IMR-90 (cell line): ENCODE data around the gene CYTH1. TPM values are rescaled to one million over a fixed set of nuclear protein-coding genes. Genes with fewer than 3 reads are reported as not detected.
A peak's percentile ranks its signal among the peaks of the same experiment; 100 is the strongest.

Source experiments
- ATAC-seq: fragments of 200-7000 bp; cut with Tn5 transposase; 2 replicates; pipeline ENCODE4 v1.9.1; 2020; ENCODE audit warnings: low read depth, mild to moderate bottlenecking, moderate library complexity
- BruUV-seq: library from RNA; stranded (reverse); fragments of 400-500 nt; replicated peaks from 2 replicates; lab custom pipeline; 2021; lab: Mats Ljungman, UMichigan
- CTCF ChIA-PET: fragments of 300-600 bp; formaldehyde crosslinking; extraction: SDS; loops from one replicate; lab custom pipeline; 2021; ENCODE audit warnings: antibody characterized with exemption; lab: Yijun Ruan, JAX
- POLR2A ChIA-PET: fragments of 300-600 bp; sonication (Branson Sonifier 250); formaldehyde crosslinking; loops from one replicate; lab custom pipeline; 2022; ENCODE audit warnings: antibody characterized with exemption; ENCODE audit not compliant: unreplicated experiment; lab: Charles Lee
- DNase-seq: peaks from one replicate; pipeline ENCODE4 v3.0.0; 2013
- H2AFZ ChIP-seq: replicated peaks from 2 replicates; pipeline ENCODE3; 2013; ENCODE audit warnings: low read length, mild to moderate bottlenecking; ENCODE audit not compliant: poor library complexity
- H2AK5ac ChIP-seq: 2 replicates; pipeline ENCODE4 v1.6.1; 2013; ENCODE audit warnings: low read depth, low read length, inconsistent platforms
- H2AK9ac ChIP-seq: replicated peaks from 2 replicates; pipeline ENCODE3; 2013; ENCODE audit warnings: mild to moderate bottlenecking, low read depth, low read length, moderate library complexity; ENCODE audit not compliant: poor library complexity
- H2BK120ac ChIP-seq: 2 replicates; pipeline ENCODE4 v1.6.1; 2013; ENCODE audit warnings: low read depth, low read length, inconsistent platforms
- H2BK15ac ChIP-seq: 3 replicates; pipeline ENCODE4 v1.6.1; 2013; ENCODE audit warnings: low read depth, low read length, inconsistent platforms
- H2BK20ac ChIP-seq: 2 replicates; pipeline ENCODE4 v1.6.1; 2013; ENCODE audit warnings: low read depth, mild to moderate bottlenecking, inconsistent platforms, low read length, moderate library complexity
- H2BK5ac ChIP-seq: 2 replicates; pipeline ENCODE4 v1.6.1; 2013; ENCODE audit warnings: mild to moderate bottlenecking, low read depth, low read length, inconsistent platforms; ENCODE audit not compliant: poor library complexity, severe bottlenecking
- H3K14ac ChIP-seq: replicated peaks from 2 replicates; pipeline ENCODE4 v1.6.1; 2013; ENCODE audit warnings: low read depth, low read length, inconsistent platforms
- H3K18ac ChIP-seq: 2 replicates; pipeline ENCODE4 v1.6.1; 2013; ENCODE audit warnings: low read depth, low read length, control low read depth
- H3K23ac ChIP-seq: 2 replicates; pipeline ENCODE4 v1.6.1; 2013; ENCODE audit warnings: low read depth, low read length, inconsistent platforms
- H3K27ac ChIP-seq: 2 replicates; pipeline ENCODE4 v1.5.1; 2013; ENCODE audit warnings: mild to moderate bottlenecking, control low read depth, low read length; ENCODE audit not compliant: insufficient read depth
- H3K27me3 ChIP-seq: 2 replicates; pipeline ENCODE4 v1.6.1; 2013; ENCODE audit warnings: low read length; ENCODE audit not compliant: control insufficient read depth, insufficient read depth
- H3K36me3 ChIP-seq: 2 replicates; pipeline ENCODE4 v1.6.1; 2013; ENCODE audit warnings: low read length, mixed read lengths; ENCODE audit not compliant: control insufficient read depth, insufficient read depth
- H3K4ac ChIP-seq: 2 replicates; pipeline ENCODE4 v1.6.1; 2013; ENCODE audit warnings: low read depth, low read length, inconsistent platforms
- H3K4me1 ChIP-seq: 2 replicates; pipeline ENCODE4 v1.6.1; 2013; ENCODE audit warnings: low read length, mixed read lengths; ENCODE audit not compliant: control insufficient read depth, insufficient read depth
- H3K4me2 ChIP-seq: 2 replicates; pipeline ENCODE4 v1.6.1; 2013; ENCODE audit warnings: low read depth, mild to moderate bottlenecking, control low read depth, low read length, moderate library complexity
- H3K4me3 ChIP-seq: 2 replicates; pipeline ENCODE4 v1.5.1; 2013; ENCODE audit warnings: low read depth, mild to moderate bottlenecking, control low read depth, low read length, moderate library complexity; ENCODE audit not compliant: insufficient read depth
- H3K56ac ChIP-seq: 2 replicates; pipeline ENCODE4 v1.6.1; 2013; ENCODE audit warnings: low read length, inconsistent platforms; ENCODE audit not compliant: insufficient read depth; ENCODE audit errors: extremely low read depth
- H3K79me1 ChIP-seq, 2 experiments: 2 replicates each; pipeline ENCODE4 v1.6.1; 2013; ENCODE audit warnings: low read length in 2 of 2, inconsistent platforms in 1 of 2, low read depth in 1 of 2
- H3K9ac ChIP-seq: 2 replicates; pipeline ENCODE4 v1.6.1; 2013; ENCODE audit warnings: low read depth, low read length, control low read depth
- H3K9me1 ChIP-seq: 2 replicates; pipeline ENCODE4 v1.6.1; 2013; ENCODE audit warnings: low read length, inconsistent platforms; ENCODE audit not compliant: insufficient read depth
- H3K9me3 ChIP-seq: 2 replicates; pipeline ENCODE4 v1.6.1; 2013; ENCODE audit warnings: low read length; ENCODE audit not compliant: control insufficient read depth, insufficient read depth
- H4K20me1 ChIP-seq: 2 replicates; pipeline ENCODE4 v1.6.1; 2013; ENCODE audit warnings: low read length, inconsistent platforms; ENCODE audit not compliant: insufficient read depth
- H4K5ac ChIP-seq: 2 replicates; pipeline ENCODE4 v1.6.1; 2013; ENCODE audit warnings: mild to moderate bottlenecking, low read depth, low read length, control low read depth
- H4K8ac ChIP-seq, 2 experiments: 2 replicates each; pipeline ENCODE4 v1.6.1; 2013; ENCODE audit warnings: low read depth in 2 of 2, low read length in 2 of 2, control low read depth in 1 of 2, inconsistent platforms in 1 of 2
- H4K91ac ChIP-seq: 2 replicates; pipeline ENCODE4 v1.6.1; 2013; ENCODE audit warnings: low read depth, low read length, inconsistent platforms; ENCODE audit not compliant: insufficient read depth
- BHLHE40 ChIP-seq: fragments of 150-350 bp; IDR thresholded peaks from 2 replicates; pipeline ENCODE4 v1.6.1; 2016; ENCODE audit warnings: mild to moderate bottlenecking, low read depth, low read length
- CEBPB ChIP-seq: IDR thresholded peaks from 2 replicates; pipeline ENCODE4 v1.6.1; 2012; ENCODE audit warnings: low read depth, low read length, improper control_type of control experiment
- CHD1 ChIP-seq: IDR thresholded peaks from 2 replicates; pipeline ENCODE4 v1.6.1; 2012; ENCODE audit warnings: low read depth, low read length, improper control_type of control experiment
- FOS ChIP-seq: fragments of 150-350 bp; IDR thresholded peaks from 2 replicates; pipeline ENCODE4 v1.6.1; 2016; ENCODE audit warnings: low read depth, low read length
- MAFK ChIP-seq: IDR thresholded peaks from 2 replicates; pipeline ENCODE4 v1.6.1; 2012; ENCODE audit warnings: low read depth, low read length, improper control_type of control experiment
- MAZ ChIP-seq: IDR thresholded peaks from 2 replicates; pipeline ENCODE4 v1.6.1; 2012; ENCODE audit warnings: low read depth, mild to moderate bottlenecking, low read length, improper control_type of control experiment, moderate library complexity, borderline replicate concordance
- MXI1 ChIP-seq: IDR thresholded peaks from 2 replicates; pipeline ENCODE4 v1.6.1; 2012; ENCODE audit warnings: low read depth, mild to moderate bottlenecking, low read length, moderate library complexity, borderline replicate concordance
- NFE2L2 ChIP-seq: fragments of 150-350 bp; IDR thresholded peaks from 2 replicates; pipeline ENCODE4 v1.6.1; 2016; ENCODE audit warnings: low read depth, mild to moderate bottlenecking, low read length
- POLR2A ChIP-seq: IDR thresholded peaks from 2 replicates; pipeline ENCODE4 v1.6.1; 2012; ENCODE audit warnings: mild to moderate bottlenecking, low read depth, low read length
- RCOR1 ChIP-seq: IDR thresholded peaks from 2 replicates; pipeline ENCODE4 v1.6.1; 2012; ENCODE audit warnings: mild to moderate bottlenecking, low read length, improper control_type of control experiment; ENCODE audit not compliant: insufficient replicate concordance
- RFX5 ChIP-seq: IDR thresholded peaks from 2 replicates; pipeline ENCODE4 v1.8.0; 2012; ENCODE audit warnings: low read depth, mild to moderate bottlenecking, low read length, moderate library complexity
- WGBS, 2 experiments: methylation state at CpG; one replicate each; pipeline versions ENCODE4 v1.1.5 to v1.1.7; 2013; ENCODE audit warnings: missing lambda C conversion rate in 2 of 2; ENCODE audit not compliant: insufficient read length in 1 of 2; ENCODE audit errors: extremely low coverage in 2 of 2; 5-methylcytosine and 5-hydroxymethylcytosine counted together
- dilution Hi-C: fragments of 300-500 bp; cut with HindIII; formaldehyde crosslinking; loops from one replicate; pipeline ENCODE4 v1.14.3; 2018; ENCODE audit warnings: low sequenced_read_pairs; ENCODE audit not compliant: unreplicated experiment
- in situ Hi-C: fragments of 300-500 bp; cut with MboI; formaldehyde crosslinking; loops from 3 replicates; pipeline ENCODE4 v1.14.3; 2019; ENCODE audit warnings: low sequenced_read_pairs, inconsistent platforms, mixed read lengths
- intact Hi-C: fragments of 100-400 bp; cut with micrococcal nuclease; formaldehyde crosslinking; loops from 2 replicates; pipeline ENCODE4 v1.10.0; 2022
- polyA plus RNA-seq, 3 experiments: library from polyadenylated mRNA; depleted of rRNA; stranded (reverse); fragments of >200 nt; gene quantifications; 2 replicates each; pipeline ENCODE4 v1.2.3, GENCODE V29; 2012; ENCODE audit warnings: low replicate concordance in 1 of 3
- total RNA-seq: library from RNA; depleted of rRNA; stranded (reverse); fragments of >200 nt; gene quantifications from 2 replicates; pipeline ENCODE4 v1.2.3, GENCODE V29; 2012
- TF ChIP-seq, protein P1 (sequence below): fragments of 150-350 bp; IDR thresholded peaks from 2 replicates; pipeline ENCODE4 v1.6.1; 2016; ENCODE audit warnings: low read depth, mild to moderate bottlenecking, low read length, moderate library complexity, borderline replicate concordance
- TF ChIP-seq, protein P2 (sequence below): fragments of 150-350 bp; IDR thresholded peaks from 2 replicates; pipeline ENCODE4 v1.6.1; 2017; ENCODE audit warnings: mild to moderate bottlenecking, antibody characterized with exemption, low read length, low read depth
- TF ChIP-seq, protein P3 (sequence below): conservative IDR thresholded peaks from 2 replicates; pipeline ENCODE4 v1.5.1; 2012; ENCODE audit warnings: mild to moderate bottlenecking, low read depth, low read length, improper control_type of control experiment

Gene CYTH1
- total and polyA plus RNA-seq, 2 of the 4 experiments (the other 2 are of a cell fraction) = 7.9 to 12.4 TPM

DNA sequence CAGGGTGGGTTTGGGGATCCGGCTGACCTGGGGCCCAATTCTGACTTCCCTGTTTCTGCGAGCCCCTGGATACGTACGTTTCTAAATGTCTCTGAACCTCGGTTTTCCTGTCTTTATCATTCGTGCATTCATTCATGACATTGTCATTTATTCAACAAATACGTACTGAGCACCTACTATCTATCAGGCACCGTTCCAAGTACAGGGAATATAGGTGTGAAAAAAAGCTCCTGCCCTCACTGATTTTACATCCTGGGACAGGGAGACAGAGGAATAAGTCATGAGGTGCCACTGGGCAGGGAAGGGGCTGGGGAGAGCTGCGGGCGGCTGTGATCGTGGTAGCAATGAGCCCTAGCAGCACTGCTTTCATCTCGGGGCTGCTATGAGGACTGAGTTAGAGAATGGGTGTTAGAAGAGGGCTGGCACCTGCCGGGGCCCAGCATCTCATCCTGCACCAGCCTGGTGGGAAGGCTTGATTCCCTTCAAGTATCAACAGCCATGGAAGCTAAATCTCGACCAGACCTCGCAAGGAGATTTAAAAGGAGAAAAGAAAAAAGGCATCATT, 116.6 kb downstream of the CYTH1 start:
- no peaks in the 10 kb centered on the region for H3K79me1 ChIP-seq
- no peak for TF ChIP-seq MXI1
- TF ChIP-seq CEBPB = no peak
- TF ChIP-seq MAFK = no peak
- TF ChIP-seq MAZ = no peak
- TF ChIP-seq, protein P1, sequence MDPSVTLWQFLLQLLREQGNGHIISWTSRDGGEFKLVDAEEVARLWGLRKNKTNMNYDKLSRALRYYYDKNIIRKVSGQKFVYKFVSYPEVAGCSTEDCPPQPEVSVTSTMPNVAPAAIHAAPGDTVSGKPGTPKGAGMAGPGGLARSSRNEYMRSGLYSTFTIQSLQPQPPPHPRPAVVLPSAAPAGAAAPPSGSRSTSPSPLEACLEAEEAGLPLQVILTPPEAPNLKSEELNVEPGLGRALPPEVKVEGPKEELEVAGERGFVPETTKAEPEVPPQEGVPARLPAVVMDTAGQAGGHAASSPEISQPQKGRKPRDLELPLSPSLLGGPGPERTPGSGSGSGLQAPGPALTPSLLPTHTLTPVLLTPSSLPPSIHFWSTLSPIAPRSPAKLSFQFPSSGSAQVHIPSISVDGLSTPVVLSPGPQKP = no peak
- TF ChIP-seq, protein P2, sequence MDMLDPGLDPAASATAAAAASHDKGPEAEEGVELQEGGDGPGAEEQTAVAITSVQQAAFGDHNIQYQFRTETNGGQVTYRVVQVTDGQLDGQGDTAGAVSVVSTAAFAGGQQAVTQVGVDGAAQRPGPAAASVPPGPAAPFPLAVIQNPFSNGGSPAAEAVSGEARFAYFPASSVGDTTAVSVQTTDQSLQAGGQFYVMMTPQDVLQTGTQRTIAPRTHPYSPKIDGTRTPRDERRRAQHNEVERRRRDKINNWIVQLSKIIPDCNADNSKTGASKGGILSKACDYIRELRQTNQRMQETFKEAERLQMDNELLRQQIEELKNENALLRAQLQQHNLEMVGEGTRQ = no peak
- no peak for TF ChIP-seq NFE2L2
- TF ChIP-seq BHLHE40 = no peak
- no peak for TF ChIP-seq FOS
- no peak for TF ChIP-seq CHD1
- TF ChIP-seq, protein P3, sequence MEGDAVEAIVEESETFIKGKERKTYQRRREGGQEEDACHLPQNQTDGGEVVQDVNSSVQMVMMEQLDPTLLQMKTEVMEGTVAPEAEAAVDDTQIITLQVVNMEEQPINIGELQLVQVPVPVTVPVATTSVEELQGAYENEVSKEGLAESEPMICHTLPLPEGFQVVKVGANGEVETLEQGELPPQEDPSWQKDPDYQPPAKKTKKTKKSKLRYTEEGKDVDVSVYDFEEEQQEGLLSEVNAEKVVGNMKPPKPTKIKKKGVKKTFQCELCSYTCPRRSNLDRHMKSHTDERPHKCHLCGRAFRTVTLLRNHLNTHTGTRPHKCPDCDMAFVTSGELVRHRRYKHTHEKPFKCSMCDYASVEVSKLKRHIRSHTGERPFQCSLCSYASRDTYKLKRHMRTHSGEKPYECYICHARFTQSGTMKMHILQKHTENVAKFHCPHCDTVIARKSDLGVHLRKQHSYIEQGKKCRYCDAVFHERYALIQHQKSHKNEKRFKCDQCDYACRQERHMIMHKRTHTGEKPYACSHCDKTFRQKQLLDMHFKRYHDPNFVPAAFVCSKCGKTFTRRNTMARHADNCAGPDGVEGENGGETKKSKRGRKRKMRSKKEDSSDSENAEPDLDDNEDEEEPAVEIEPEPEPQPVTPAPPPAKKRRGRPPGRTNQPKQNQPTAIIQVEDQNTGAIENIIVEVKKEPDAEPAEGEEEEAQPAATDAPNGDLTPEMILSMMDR = no peak
- no peak for TF ChIP-seq RFX5
- no peak for TF ChIP-seq POLR2A
- no peak for TF ChIP-seq RCOR1
- H4K8ac ChIP-seq = peak overlapping the region in 1 of 2 experiments; percentile 77; a peak in 2 of 4 replicates
- H3K4me3 ChIP-seq = no peak overlapping the region
- dilution Hi-C loops (no loop called here), intact Hi-C loops (no loop called here), in situ Hi-C loops (no loop called here)
- no peak overlapping the region for H3K18ac ChIP-seq
- H3K4me2 ChIP-seq = no peak overlapping the region
- H3K27me3 ChIP-seq = peaks cover 6% of the 10 kb centered on the region
- H3K9me3 ChIP-seq = no peaks in the 10 kb centered on the region
- DNase-seq = no peak
- H2BK15ac ChIP-seq = no peak overlapping the region
- H2AK5ac ChIP-seq = no peak overlapping the region
- no peak overlapping the region for H2BK120ac ChIP-seq
- H2BK20ac ChIP-seq = no peak overlapping the region
- H3K23ac ChIP-seq = no peak overlapping the region
- no peak overlapping the region for H4K91ac ChIP-seq
- no CpG with 5 or more reads among the region's 15 CpGs for WGBS, 2 experiments
- no peak overlapping the region for H3K27ac ChIP-seq
- no peak overlapping the region for H3K14ac ChIP-seq
- no peak overlapping the region for H3K9ac ChIP-seq
- peaks cover 2% of the 10 kb centered on the region; the same call in 1 of the 2 replicates for H3K4me1 ChIP-seq
- ChIA-PET POLR2A (no interaction called here), CTCF (interaction anchor here (1.2 kb wide), 1 partner anchor 14 kb away, joined by 3 read pairs; no protein-coding TSS in a partner anchor)
- no peak overlapping the region for H2AK9ac ChIP-seq
- no peak overlapping the region for H3K56ac ChIP-seq
- no TSS peak for BruUV-seq
- H3K36me3 ChIP-seq = no peaks in the 10 kb centered on the region
- no peaks in the 10 kb centered on the region for H4K20me1 ChIP-seq
- no peak overlapping the region for H4K5ac ChIP-seq
- H2BK5ac ChIP-seq = no peak overlapping the region
- ATAC-seq = no peak
- no peak overlapping the region for H3K4ac ChIP-seq
- no peak overlapping the region for H2AFZ ChIP-seq
- peaks cover 7% of the 10 kb centered on the region; the same call in 1 of the 2 replicates for H3K9me1 ChIP-seq
